SK-N-SH treated with all-trans-retinoic acid at 6 μM for 48 hours (cell line): ENCODE results near the gene FRMD4B.

Experiments
- CSRNP3 ChIP-seq: fragments of 250-450 bp; sonication (Bioruptor Pico); IDR thresholded peaks from 2 replicates; pipeline ENCODE4 v1.5.1; 2021; ENCODE audit warnings: mild to moderate bottlenecking, moderate library complexity
- PPARA ChIP-seq: fragments of 250-450 bp; sonication (Bioruptor Pico); IDR thresholded peaks from 2 replicates; pipeline ENCODE4 v1.5.0; 2020; ENCODE audit warnings: mild to moderate bottlenecking, borderline replicate concordance

- TF ChIP-seq CSRNP3 (CRISPR knock-in tag) (no peak), PPARA (CRISPR knock-in tag) (no peak)
Observed at GRCh38 chr3:69273896-69274295, 112.0 kb downstream of the FRMD4B start.
